DOHH2 (cell line): ENCODE measurements around the gene THRB.

Experiments
- H3F3A ChIP-seq: fragments of 200-600 bp; sonication (generic), shearing (Covaris generic); 2 replicates; pipeline ENCODE4 v1.6.0; 2016; ENCODE audit warnings: antibody characterized with exemption, mild to moderate bottlenecking; ENCODE audit not compliant: control insufficient read depth, insufficient read depth
- H3K27ac ChIP-seq: fragments of 200-600 bp; sonication (generic); 2 replicates; pipeline ENCODE4 v1.5.1; 2014; ENCODE audit warnings: low read depth, mild to moderate bottlenecking, low read length, moderate library complexity
- H3K27me3 ChIP-seq: fragments of 200-600 bp; sonication (generic); 2 replicates; pipeline ENCODE4 v1.6.1; 2014; ENCODE audit warnings: mild to moderate bottlenecking, low read length, mixed read lengths; ENCODE audit not compliant: control insufficient read depth
- H3K36me3 ChIP-seq: fragments of 200-600 bp; sonication (generic); 2 replicates; pipeline ENCODE4 v1.6.1; 2014; ENCODE audit warnings: mild to moderate bottlenecking, low read length, moderate library complexity, mixed read lengths; ENCODE audit not compliant: control insufficient read depth
- H3K4me1 ChIP-seq: fragments of 200-600 bp; sonication (generic); 2 replicates; pipeline ENCODE4 v1.6.1; 2014; ENCODE audit warnings: mild to moderate bottlenecking, low read length, mixed read lengths; ENCODE audit not compliant: control insufficient read depth
- H3K4me2 ChIP-seq: fragments of 200-600 bp; sonication (generic); 2 replicates; pipeline ENCODE4 v1.6.0; 2014; ENCODE audit warnings: mild to moderate bottlenecking, low read length, moderate library complexity
- H3K4me3 ChIP-seq: fragments of 200-600 bp; sonication (generic); 2 replicates; pipeline ENCODE4 v1.5.1; 2014; ENCODE audit warnings: mild to moderate bottlenecking, low read length, mixed read lengths
- H3K79me2 ChIP-seq: fragments of 200-600 bp; sonication (generic); 2 replicates; pipeline ENCODE4 v1.6.1; 2014; ENCODE audit warnings: mild to moderate bottlenecking, low read length, mixed read lengths; ENCODE audit not compliant: control insufficient read depth
- H3K9me2 ChIP-seq: fragments of 200-600 bp; sonication (generic); replicated peaks from 2 replicates; pipeline ENCODE4 v1.6.1; 2014; ENCODE audit warnings: mild to moderate bottlenecking, low read length, mixed read lengths; ENCODE audit not compliant: control insufficient read depth
- H3K9me3 ChIP-seq: fragments of 200-600 bp; sonication (generic); 2 replicates; pipeline ENCODE4 v1.6.1; 2014; ENCODE audit warnings: antibody characterized with exemption, low read length, mixed read lengths; ENCODE audit not compliant: control insufficient read depth, insufficient read depth
- H4K20me1 ChIP-seq: fragments of 200-600 bp; sonication (generic); 2 replicates; pipeline ENCODE4 v1.6.0; 2014; ENCODE audit warnings: low read depth, mild to moderate bottlenecking, antibody characterized with exemption, low read length, moderate library complexity; ENCODE audit not compliant: control insufficient read depth, insufficient read depth
- CTCF ChIP-seq: fragments of 200-600 bp; sonication (generic); IDR thresholded peaks from one replicate; pipeline ENCODE4 v1.5.1; 2014; ENCODE audit warnings: antibody characterized with exemption, mild to moderate bottlenecking, low read depth, low read length; ENCODE audit not compliant: poor library complexity, severe bottlenecking
- EZH2phosphoT487 ChIP-seq: fragments of 200-600 bp; sonication (generic); IDR thresholded peaks from 2 replicates; pipeline ENCODE4 v1.6.1; 2017; ENCODE audit warnings: borderline replicate concordance, mild to moderate bottlenecking, antibody characterized with exemption, low read length, moderate library complexity, mixed read lengths

Gene THRB

DNA sequence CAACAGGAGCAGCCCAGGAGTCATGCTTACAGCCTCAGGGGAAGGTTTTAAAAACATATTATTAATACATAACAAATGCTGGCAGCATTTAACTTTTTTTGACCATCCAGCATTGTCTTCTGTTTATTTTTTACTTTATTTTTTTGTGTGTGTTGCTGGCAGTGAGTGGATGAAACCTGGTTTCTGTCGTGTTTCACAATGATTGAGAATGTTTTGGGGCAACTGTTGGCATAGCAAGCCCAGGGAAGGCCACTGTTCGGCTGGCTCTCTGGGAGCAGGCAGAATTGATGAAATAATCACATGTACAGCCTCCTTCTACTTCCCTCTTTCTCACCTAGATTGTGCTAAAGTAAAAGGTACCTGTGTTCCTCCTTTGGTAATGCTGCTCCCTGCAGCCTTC lies 359.4 kb downstream of the THRB start:
- H4K20me1 ChIP-seq: no peaks in the 10 kb centered on the region

DNA sequence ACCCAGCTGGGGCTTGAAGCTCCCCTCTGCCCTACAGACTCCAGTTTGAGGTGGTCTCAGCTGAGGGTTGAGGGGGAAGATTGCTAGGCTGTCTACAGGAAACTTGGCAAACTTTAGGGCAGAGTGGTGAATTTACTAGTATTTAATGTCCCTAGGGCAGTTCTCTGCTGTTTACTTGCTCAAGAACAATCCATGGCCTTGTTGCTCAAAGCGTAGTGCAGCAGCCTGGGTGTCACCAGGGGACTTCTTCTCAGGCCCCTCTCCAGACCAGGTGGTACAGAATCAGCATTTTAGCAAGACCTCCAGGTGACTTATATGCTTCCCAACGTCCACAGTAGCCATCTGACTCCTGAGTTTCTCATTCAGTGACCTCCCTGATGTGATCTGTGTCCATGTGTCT lies 360.7 kb downstream of the THRB start:
- Histone ChIP-seq H3K27me3 (no peaks in the 10 kb centered on the region), H3K36me3 (no peaks in the 10 kb centered on the region), H4K20me1 (no peaks in the 10 kb centered on the region), H3K4me1 (peaks cover 24% of the 10 kb centered on the region), H3K4me3 (no peak overlapping the region), H3K9me2 (no peaks in the 10 kb centered on the region), H3K79me2 (no peaks in the 10 kb centered on the region), H3K4me2 (no peak overlapping the region), H3F3A (no peaks in the 10 kb centered on the region), H3K9me3 (no peaks in the 10 kb centered on the region), H3K27ac (no peak overlapping the region)
- no peak for TF ChIP-seq CTCF
- no peak for TF ChIP-seq EZH2phosphoT487

More for the DNA sequence above, 359.4 kb downstream of the THRB start:
- no peak overlapping the region for H3K4me2 ChIP-seq
- H3K27ac ChIP-seq: no peak overlapping the region
- TF ChIP-seq EZH2phosphoT487 (no peak), CTCF (no peak)
- no peaks in the 10 kb centered on the region for H3F3A ChIP-seq
- no peaks in the 10 kb centered on the region for H3K79me2 ChIP-seq
- no peaks in the 10 kb centered on the region for H3K9me3 ChIP-seq
- H3K4me1 ChIP-seq: peaks cover 24% of the 10 kb centered on the region
- H3K27me3 ChIP-seq: no peaks in the 10 kb centered on the region
- H3K36me3 ChIP-seq: no peaks in the 10 kb centered on the region
- no peak overlapping the region for H3K4me3 ChIP-seq
- H3K9me2 ChIP-seq: no peaks in the 10 kb centered on the region

DNA sequence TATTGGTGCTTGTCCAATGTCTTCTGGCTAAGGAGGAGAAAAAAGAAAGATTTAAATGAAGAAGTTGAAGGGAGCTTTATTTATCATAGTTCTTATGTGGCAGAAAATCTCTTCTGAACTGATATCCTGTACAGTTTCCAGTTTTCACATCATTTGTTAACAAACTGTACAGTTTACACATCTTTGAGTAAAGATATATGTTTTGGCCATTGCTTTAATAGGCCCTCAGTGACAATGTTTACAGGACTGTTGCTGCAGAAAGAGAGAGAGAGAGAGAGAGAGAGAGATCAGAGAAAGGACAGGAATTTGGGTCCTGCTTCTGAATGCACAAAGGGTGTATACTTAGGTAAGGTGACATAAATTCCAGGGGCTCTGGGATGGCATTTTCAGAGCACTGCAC lies 361.2 kb downstream of the THRB start:
- Histone ChIP-seq H3K4me3 (no peak overlapping the region), H3K9me3 (no peaks in the 10 kb centered on the region), H3K4me1 (peaks cover 19% of the 10 kb centered on the region), H3K27me3 (no peaks in the 10 kb centered on the region), H3K36me3 (no peaks in the 10 kb centered on the region), H3K27ac (no peak overlapping the region), H3K9me2 (no peaks in the 10 kb centered on the region), H3K4me2 (no peak overlapping the region), H3K79me2 (no peaks in the 10 kb centered on the region), H4K20me1 (no peaks in the 10 kb centered on the region), H3F3A (no peaks in the 10 kb centered on the region)
- TF ChIP-seq EZH2phosphoT487 (no peak), CTCF (no peak)

DNA sequence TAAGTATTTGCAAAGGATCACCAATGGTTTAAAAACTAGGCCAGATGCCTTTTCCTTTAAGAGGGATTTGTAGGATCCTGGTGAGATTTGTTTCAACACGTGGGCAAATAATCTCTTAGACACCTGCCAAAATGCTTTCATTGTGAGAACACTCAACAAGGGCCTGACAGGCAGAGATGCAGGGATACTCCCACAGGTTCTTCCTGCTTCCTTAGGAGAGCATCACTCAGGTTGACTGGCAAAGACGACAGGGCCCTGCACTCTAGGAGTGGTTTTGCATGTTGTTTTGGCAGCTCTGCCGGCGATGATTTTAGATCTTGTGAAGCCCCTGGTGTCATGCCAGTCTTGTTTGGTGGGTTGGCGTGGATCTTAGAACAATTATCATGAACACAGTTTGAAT lies 365.1 kb downstream of the THRB start:
- H3K9me2 ChIP-seq: no peaks in the 10 kb centered on the region
- no peaks in the 10 kb centered on the region for H3K27me3 ChIP-seq
- H4K20me1 ChIP-seq: no peaks in the 10 kb centered on the region
- no peaks in the 10 kb centered on the region for H3K9me3 ChIP-seq
- no peaks in the 10 kb centered on the region for H3K79me2 ChIP-seq
- H3F3A ChIP-seq: no peaks in the 10 kb centered on the region
- H3K27ac ChIP-seq: no peak overlapping the region
- TF ChIP-seq EZH2phosphoT487 (no peak), CTCF (no peak)
- no peak overlapping the region for H3K4me3 ChIP-seq
- H3K4me2 ChIP-seq: no peak overlapping the region
- no peaks in the 10 kb centered on the region for H3K4me1 ChIP-seq
- H3K36me3 ChIP-seq: no peaks in the 10 kb centered on the region
